ENCODE measurements around the gene NRBF2. TPM values are rescaled to one million over a fixed set of nuclear protein-coding genes. Genes with fewer than 3 reads are reported as not detected.
A peak's percentile ranks its signal among the peaks of the same experiment; 100 is the strongest.

The NRBF2 gene
- total RNA-seq, 2 donors from 2014 or later: 13.1 to 15.6 TPM

- Histone ChIP-seq H3K27ac (no peak overlapping the region), H3K4me3 (no peak overlapping the region), H3K27me3 (replicated peaks; ENCODE audit: insufficient read depth) (no peaks in the 10 kb centered on the region), H3K36me3 (peaks cover 19% of the 10 kb centered on the region), H3K4me1 (ENCODE audit: control insufficient read depth in 1 of 2, low read depth in 2 of 2) (no peaks in the 10 kb centered on the region), H3K9me3 (no peaks in the 10 kb centered on the region)
- DNase-seq (ENCODE audit: low spot score) (no peak), ATAC-seq (ENCODE audit: insufficient number of reproducible peaks, low FRiP score, low read depth) (no peak)
- TF ChIP-seq CTCF (IDR thresholded peaks at IDR 0.05): no peak
Observed at GRCh38 chr10:63155388-63156020, 22.4 kb downstream of the NRBF2 start.

- Histone ChIP-seq H3K4me3 (no peak overlapping the region), H3K4me1 (ENCODE audit: control insufficient read depth in 1 of 2, low read depth in 2 of 2) (no peaks in the 10 kb centered on the region), H3K27ac (no peak overlapping the region), H3K9me3 (no peaks in the 10 kb centered on the region), H3K27me3 (replicated peaks; ENCODE audit: insufficient read depth) (no peaks in the 10 kb centered on the region), H3K36me3 (peaks cover 19% of the 10 kb centered on the region)
- no peak for DNase-seq (ENCODE audit: low spot score)
- no peak for TF ChIP-seq CTCF (IDR thresholded peaks at IDR 0.05)
- ATAC-seq (ENCODE audit: insufficient number of reproducible peaks, low FRiP score, low read depth): no peak
Observed at GRCh38 chr10:63156236-63156635, 23.1 kb downstream of the NRBF2 start.

GRCh38 chr10:63157845-63158624 is 24.9 kb downstream of the NRBF2 start:
- no peaks in the 10 kb centered on the region for H3K27me3 ChIP-seq (replicated peaks; ENCODE audit: insufficient read depth)

DNA sequence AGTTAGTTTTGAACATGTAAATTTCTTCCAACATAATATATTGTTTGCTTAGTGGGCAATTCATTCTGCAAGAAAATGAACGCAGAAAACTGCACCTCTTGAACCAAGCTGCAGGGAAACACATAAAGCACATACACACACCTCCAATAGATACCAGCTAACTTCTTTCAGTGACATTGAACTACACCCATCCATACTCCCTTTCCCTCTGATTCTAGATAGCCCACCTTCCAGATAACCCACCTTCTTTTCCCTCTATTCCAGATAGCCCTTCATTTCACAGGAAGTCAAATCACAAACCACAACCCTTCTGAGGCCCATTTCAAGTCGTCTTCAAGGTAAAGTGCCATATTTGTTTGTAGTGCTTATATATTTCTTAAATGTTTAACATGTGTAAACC is 28.5 kb downstream of the NRBF2 start:
- H3K4me3 ChIP-seq: no peak overlapping the region

More at GRCh38 chr10:63157845-63158624, 24.9 kb downstream of the NRBF2 start:
- DNase-seq (ENCODE audit: low spot score) (no peak), ATAC-seq (ENCODE audit: insufficient number of reproducible peaks, low FRiP score, low read depth) (no peak)
- Histone ChIP-seq H3K27ac (no peak overlapping the region), H3K36me3 (peaks cover 10% of the 10 kb centered on the region), H3K4me3 (no peak overlapping the region), H3K4me1 (ENCODE audit: control insufficient read depth in 1 of 2, low read depth in 2 of 2) (no peaks in the 10 kb centered on the region), H3K9me3 (no peaks in the 10 kb centered on the region)
- peak; percentile 74 for TF ChIP-seq CTCF (IDR thresholded peaks at IDR 0.05)

More for the DNA sequence above, 28.5 kb downstream of the NRBF2 start:
- H3K4me1 ChIP-seq (ENCODE audit: control insufficient read depth in 1 of 2, low read depth in 2 of 2): no peaks in the 10 kb centered on the region
- TF ChIP-seq CTCF (IDR thresholded peaks at IDR 0.05): no peak
- ATAC-seq (ENCODE audit: insufficient number of reproducible peaks, low FRiP score, low read depth) (no peak), DNase-seq (ENCODE audit: low spot score) (no peak)
- no peak overlapping the region for H3K27ac ChIP-seq
- no peaks in the 10 kb centered on the region for H3K9me3 ChIP-seq
- no peaks in the 10 kb centered on the region for H3K27me3 ChIP-seq (replicated peaks; ENCODE audit: insufficient read depth)
- H3K36me3 ChIP-seq: no peaks in the 10 kb centered on the region
